ENCODE measurements around the gene TRAF3IP1. TPM values are rescaled to one million over a fixed set of nuclear protein-coding genes. Genes with fewer than 3 reads are reported as not detected.

TRAF3IP1 gene
- total and polyA plus RNA-seq, 8 donors, result 4.7 to 10.3 (median 6.9) TPM

DNA sequence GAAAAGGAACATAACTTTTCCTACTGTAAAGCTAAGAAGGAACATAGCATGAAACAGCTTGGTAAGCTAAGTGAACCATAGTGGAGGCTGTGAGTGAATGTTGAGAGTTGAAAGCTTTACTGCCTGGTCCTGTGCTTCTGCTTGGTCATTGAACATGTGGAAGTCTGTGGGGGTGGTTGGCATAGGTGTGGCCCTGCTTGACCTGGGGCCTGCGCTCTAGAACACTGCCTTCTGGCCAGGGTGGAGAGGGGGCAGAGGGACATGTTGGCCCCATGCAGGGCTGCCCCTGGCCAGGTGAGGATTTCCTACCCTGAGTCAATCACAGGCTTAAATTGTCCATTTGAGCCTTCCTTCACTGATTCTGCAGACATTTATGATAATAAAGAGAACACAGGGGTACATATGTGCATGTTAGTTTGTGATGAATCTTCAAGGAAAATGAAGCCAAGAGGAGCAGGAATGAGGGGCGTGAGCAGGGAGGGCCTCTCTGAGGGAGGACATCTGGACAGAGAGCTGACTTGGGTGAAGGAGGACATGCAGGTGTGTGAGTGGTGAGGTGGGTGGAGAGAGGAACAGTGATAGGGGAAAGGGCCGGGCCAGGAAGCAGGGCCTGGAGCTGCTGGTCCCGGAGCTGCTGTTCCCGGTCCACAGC lies 16.6 kb downstream of the TRAF3IP1 start:
- Histone ChIP-seq H3K36me3 (peaks cover 0 to 7% (median 0%) of the 10 kb centered on the region in 3 donors), H3K4me1 (no peaks in the 10 kb centered on the region), H3K4me3 (no peak overlapping the region), H3K9me3 (no peaks in the 10 kb centered on the region), H3K27ac (no peak overlapping the region), H3K27me3 (no peaks in the 10 kb centered on the region)
- ATAC-seq, result no peak
- no peak for DNase-seq
- intact Hi-C loops (cut with DNase I), result loop anchor here in 1 of 3 donors (5.0 kb wide), 1 partner anchor 75 kb away; no protein-coding TSS in a partner anchor
- 83 to 88% methylated on average over 5 of the region's 5 CpGs for WGBS, 2 donors
- FAIRE-seq, result no peak
- TF ChIP-seq, protein P1, sequence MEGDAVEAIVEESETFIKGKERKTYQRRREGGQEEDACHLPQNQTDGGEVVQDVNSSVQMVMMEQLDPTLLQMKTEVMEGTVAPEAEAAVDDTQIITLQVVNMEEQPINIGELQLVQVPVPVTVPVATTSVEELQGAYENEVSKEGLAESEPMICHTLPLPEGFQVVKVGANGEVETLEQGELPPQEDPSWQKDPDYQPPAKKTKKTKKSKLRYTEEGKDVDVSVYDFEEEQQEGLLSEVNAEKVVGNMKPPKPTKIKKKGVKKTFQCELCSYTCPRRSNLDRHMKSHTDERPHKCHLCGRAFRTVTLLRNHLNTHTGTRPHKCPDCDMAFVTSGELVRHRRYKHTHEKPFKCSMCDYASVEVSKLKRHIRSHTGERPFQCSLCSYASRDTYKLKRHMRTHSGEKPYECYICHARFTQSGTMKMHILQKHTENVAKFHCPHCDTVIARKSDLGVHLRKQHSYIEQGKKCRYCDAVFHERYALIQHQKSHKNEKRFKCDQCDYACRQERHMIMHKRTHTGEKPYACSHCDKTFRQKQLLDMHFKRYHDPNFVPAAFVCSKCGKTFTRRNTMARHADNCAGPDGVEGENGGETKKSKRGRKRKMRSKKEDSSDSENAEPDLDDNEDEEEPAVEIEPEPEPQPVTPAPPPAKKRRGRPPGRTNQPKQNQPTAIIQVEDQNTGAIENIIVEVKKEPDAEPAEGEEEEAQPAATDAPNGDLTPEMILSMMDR (IDR thresholded peaks at IDR 0.05), result no peak

DNA sequence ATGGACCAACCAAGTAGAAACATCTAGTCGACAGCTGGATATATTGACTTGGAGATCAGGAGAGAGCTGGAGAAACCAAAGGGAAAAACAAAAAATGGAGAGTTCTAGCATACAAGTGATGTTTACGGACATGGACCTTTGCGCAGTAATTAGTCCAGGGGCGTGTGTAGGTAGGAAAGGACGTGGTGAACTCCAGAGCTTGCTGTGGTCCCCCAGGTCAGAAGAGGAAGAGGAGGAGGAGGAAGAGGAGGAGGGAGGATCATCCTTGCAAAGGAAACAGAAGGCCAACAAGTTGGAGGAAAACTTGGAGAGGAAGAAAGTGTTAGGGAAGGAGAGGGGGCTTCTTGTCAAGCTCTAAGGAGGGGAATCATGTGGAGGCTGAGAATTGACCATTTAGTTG lies 17.5 kb downstream of the TRAF3IP1 start:
- 87 to 90% methylated on average over 5 of the region's 5 CpGs for WGBS, 2 donors
- ATAC-seq (no peak), DNase-seq (no peak), FAIRE-seq (no peak)
- Histone ChIP-seq H3K27ac (no peak overlapping the region), H3K4me3 (no peak overlapping the region), H3K4me1 (no peaks in the 10 kb centered on the region), H3K27me3 (no peaks in the 10 kb centered on the region), H3K36me3 (peaks cover 0 to 7% (median 0%) of the 10 kb centered on the region in 3 donors), H3K9me3 (no peaks in the 10 kb centered on the region)
- intact Hi-C loops (cut with DNase I), result loop anchor here in 1 of 3 donors (5.0 kb wide), 1 partner anchor 76 kb away; no protein-coding TSS in a partner anchor
- TF ChIP-seq, protein P1 (IDR thresholded peaks at IDR 0.05), result no peak

DNA sequence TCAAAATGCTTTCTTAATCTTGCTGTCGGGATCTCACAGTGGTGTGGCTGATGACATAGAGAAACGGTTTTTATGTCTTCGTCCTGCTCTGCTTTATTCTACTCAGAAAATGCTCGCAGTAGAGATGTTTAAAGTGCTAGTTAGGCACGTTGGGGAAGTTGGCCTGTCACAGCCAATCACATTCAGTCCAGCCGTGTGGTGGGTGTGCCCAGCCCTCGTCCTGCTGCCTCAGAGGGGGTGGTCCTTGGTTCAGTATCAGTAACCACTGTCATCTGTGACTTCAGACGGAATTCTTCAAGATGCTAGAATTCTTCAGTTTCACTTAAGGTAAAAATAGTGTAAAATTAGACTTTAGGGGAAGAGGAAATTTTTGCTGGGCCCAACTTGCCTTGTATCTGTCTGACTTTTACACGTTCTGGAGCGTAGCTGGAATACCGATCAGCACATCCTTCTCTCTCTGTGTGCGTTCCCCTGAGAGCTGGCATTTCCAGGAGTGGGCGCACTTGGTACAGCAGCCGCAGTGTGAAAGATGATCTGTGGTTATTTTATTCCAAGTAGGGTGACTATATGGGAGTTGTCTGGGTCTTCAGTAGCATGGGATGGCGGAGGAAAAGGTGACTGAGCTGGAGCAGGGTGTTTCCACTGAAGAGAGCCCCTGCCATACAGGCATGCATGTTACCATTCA lies 18.5 kb downstream of the TRAF3IP1 start:
- Histone ChIP-seq H3K9me3 (no peaks in the 10 kb centered on the region), H3K36me3 (peaks cover 0 to 7% (median 0%) of the 10 kb centered on the region in 3 donors), H3K27me3 (no peaks in the 10 kb centered on the region), H3K4me3 (no peak overlapping the region), H3K27ac (no peak overlapping the region), H3K4me1 (no peaks in the 10 kb centered on the region)
- intact Hi-C loops (cut with DNase I), result loop anchor here in 1 of 3 donors (5.0 kb wide), 1 partner anchor 77 kb away; no protein-coding TSS in a partner anchor
- no peak for FAIRE-seq
- WGBS, 2 donors, result 88 to 89% methylated on average over 15 of the region's 15 CpGs
- ATAC-seq, result no peak
- TF ChIP-seq, protein P1 (IDR thresholded peaks at IDR 0.05), result no peak
- no peak for DNase-seq

DNA sequence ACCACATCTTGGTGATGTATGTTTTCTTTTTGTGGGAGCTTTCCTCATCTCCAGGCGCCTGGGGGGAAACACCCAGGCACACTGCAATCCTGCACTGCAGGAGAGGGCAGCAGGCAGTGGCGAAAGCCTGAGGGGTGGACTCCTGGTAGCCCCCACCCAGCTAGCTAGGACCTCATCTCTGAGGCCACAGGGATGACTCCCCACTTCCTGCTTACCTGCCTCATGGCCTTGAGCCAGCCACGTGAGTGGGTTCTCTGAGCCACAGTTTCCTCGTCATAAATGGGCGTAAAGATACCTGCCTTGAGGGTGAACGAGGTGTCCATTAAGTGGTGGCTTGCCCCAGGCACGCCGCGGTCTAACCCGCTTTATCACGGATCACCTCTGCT lies 19.1 kb downstream of the TRAF3IP1 start:
- H3K27me3 ChIP-seq, result no peaks in the 10 kb centered on the region
- no peak for DNase-seq
- H3K9me3 ChIP-seq, result no peaks in the 10 kb centered on the region
- H3K4me1 ChIP-seq, result no peaks in the 10 kb centered on the region
- ATAC-seq, result peak; percentile 25 to 65 (median 33)
- TF ChIP-seq, protein P1 (IDR thresholded peaks at IDR 0.05), result no peak
- FAIRE-seq, result no peak
- no peak overlapping the region for H3K4me3 ChIP-seq
- WGBS, 2 donors, result 72 to 77% methylated on average over 11 of the region's 11 CpGs
- intact Hi-C loops (cut with DNase I), result loop anchor here in 1 of 3 donors (5.0 kb wide), 1 partner anchor 77 kb away; no protein-coding TSS in a partner anchor
- H3K36me3 ChIP-seq, result peaks cover 0 to 4% (median 0%) of the 10 kb centered on the region in 3 donors
- H3K27ac ChIP-seq, result no peak overlapping the region

Data from pancreas (tissue), 10 donors.